NCI-H524 treated with DMSO at 0.1 percent for 48 hours (cell line): Measurements from ENCODE around the gene GAMT.

Experiments used
- DNase-seq: peaks from one replicate; lab custom pipeline; 2025; lab: John Stamatoyannopoulos, UW

The GAMT gene

DNA sequence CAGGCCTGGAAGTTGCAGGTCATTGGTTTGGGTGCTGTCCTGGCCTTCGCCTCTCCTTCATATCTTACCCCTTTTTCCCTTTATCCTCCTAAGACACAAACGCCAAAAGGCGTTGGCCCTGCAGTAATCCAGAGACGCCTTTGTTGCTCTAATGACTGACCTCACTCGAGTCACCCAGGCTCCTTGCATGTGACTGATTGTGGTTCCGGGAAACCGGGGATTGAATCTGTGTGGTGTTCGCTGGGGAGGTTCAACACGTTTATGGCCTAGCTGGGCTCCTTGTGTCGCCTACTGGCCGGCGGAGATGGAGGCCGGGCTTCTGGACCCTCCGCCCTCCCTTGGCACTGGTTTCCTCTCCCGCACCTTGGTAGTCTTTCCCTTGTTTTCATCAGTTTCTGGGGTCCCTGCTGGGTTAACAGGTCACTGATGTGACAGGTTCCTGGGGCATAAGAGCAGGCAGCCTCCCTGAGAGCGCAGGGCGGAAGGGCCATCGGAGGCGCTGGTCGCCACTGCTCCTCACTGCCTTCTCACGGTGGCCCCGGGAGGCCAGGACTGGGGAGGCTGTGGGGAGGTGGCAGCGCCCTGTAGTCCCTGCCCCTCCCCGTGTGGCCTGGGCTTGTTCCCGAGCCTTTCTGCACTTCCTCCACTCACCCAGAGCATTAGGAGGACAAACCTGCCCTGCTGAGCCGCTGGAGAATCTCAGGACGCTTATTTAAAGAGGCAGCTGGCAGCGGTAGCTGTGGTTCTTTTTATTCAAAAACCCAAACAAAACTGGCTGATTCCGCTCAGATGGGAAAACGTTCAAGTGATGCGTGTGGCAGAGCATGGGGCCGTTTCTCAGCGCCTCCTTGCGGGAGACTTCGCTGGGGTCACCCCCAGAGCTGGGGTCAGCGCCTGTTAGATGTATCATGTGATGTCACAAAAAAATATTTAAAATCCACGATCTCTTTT, 35.7 kb downstream of the GAMT start:
- DNase-seq: no peak

DNA sequence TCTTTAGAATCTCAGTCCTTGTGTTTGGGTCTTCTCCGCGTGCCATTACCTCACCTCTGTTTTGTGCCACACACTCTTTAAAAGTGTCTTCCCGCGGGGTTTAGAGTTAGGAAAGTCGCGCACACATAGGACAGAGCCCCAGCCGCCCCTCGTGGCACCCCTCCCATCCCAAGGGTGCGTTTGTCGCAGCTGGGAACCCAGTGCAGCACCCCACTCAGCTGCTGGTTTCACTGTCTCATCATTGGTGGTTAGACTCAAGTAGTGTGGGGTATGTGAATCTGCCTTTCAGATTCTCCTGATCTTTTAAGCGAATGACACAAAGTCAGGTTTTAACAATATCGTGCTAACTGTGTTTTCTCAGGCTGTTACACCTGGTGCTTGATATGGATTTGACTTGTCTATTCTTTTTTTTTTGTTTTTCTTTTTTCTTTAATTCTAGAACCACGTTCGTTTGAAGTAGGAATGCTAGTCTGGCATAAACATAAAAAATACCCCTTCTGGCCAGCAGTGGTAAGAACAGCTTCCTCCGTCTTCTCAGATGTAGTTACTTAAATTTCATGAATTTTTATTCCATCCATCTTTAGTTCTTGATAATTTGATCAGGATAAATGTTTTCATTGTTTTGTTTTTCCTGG, 37.2 kb downstream of the GAMT start:
- DNase-seq: no peak

DNA sequence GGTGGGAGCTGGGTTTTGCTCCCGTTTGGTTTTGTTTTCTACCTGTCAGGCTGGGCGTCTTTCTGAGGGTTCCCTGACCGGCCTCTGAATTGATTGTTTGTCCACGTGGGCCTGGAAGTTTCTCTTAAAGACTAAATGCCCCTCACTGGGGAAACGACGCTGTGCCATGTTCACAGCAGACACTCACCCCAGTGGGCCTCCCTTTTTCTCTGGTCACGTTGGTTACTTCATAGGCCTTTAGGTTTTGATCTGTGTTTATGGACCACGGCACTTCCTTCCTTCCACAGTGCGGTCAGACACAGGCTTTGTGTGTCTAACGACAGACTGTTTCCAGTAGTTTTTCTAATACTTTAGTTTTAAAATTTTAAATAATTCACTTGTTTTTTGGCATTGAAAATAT, 37.7 kb downstream of the GAMT start:
- no peak for DNase-seq

DNA sequence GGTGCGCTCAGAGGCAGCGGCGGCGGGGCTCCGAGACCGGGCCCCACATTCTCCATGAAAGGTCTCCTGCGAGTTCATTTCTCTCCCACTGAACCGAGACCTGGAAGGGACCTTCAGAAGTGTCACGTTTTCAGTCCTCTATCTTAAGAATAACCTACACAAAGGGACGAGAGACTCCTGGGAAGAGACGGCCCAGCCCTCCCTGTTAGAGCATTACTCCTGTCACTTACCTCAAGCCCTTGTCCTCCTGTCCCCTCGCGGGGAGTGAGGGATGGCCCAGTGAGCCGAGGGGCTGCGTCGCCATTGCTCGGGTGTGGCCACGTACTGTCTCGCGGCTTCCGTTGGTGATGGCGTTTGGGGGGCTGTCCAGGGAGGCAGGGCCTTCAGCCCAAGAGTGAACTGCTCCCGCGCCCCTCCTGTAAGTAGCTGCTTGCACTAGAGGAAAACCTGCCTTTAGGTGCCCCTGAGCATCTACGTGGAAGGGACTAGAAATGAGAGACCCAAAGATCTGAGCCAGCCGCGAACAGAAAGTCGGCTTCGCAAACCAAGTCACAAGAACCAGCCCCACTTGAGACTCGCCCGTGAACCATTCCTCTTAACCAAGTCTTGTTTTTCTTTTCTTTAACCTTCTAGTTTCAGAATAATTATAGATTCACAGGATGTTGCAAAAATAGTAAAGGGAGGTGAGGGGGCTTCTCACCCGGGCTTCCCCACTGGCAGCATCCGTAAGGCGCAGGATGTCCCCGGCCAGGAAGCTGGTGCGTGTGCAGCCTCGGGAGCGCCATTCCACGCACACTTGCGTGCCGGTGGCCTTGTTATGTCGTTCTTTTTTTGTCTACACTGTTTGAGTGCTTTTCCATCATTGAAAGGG, 38.7 kb downstream of the GAMT start:
- no peak for DNase-seq

DNA sequence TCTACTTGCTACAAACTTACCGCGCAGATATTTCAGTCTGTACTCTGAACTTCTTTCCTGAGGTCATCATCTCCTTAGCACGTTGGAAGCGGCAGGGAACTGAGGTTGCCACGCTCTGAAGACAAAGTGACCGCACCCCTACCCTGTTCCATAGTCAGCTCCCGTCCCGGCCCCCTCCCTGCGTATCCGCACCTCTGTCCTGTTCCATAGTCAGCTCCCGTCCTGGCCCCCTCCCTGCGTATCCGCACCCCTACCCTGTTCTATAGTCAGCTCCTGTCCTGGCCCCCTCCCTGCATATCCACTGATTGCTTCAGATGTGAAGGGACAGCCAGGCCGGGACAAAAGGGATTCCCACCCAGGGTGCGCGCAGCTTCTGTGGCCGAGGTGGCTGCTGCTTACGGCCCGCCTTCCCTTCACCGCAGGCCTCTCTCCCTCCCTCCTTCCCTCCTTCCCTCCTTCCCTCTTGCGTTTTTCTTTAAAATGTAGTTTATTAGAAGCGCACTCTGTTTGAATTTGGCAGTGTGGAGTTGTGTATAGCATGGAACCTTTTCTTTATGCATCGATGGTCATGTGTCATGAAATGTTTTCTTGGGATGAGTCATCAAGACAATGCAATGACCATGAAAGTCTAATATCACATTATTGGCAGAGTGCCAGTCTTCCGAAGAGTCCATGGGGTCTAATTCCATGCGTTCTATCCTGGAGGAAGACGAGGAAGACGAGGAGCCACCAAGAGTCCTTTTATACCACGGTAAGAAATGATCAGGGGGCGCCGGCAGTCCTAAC, 39.5 kb downstream of the GAMT start:
- no peak for DNase-seq

DNA sequence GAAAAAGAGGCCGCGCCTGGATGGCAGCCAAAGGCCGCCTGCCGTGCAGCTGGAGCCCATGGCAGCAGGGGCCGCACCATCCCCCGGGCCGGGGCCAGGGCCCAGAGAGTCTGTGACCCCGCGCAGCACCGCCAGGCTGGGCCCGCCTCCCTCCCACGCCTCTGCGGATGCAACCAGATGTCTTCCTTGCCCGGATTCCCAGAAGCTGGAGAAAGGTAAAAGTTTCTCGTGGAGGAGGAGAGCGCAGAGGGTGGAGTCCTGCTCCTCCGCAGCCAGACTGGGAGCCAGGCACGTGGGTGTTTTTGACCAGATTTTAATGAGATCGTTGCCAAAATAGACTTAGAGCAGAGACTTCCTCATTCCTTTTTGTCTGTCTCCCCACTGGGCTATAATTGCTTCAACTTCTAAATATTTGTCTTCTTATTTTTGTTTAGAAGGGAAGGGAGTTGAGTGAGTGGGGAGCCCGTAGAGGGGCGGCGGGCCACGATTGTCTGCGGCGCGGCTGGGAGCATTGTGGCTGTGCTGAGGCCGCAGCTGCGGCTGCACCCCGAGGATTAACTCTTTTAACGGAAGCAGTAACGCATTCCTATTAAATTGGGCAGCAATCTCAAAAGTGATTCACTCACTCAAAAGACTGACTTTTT, 40.4 kb downstream of the GAMT start:
- DNase-seq: no peak

DNA sequence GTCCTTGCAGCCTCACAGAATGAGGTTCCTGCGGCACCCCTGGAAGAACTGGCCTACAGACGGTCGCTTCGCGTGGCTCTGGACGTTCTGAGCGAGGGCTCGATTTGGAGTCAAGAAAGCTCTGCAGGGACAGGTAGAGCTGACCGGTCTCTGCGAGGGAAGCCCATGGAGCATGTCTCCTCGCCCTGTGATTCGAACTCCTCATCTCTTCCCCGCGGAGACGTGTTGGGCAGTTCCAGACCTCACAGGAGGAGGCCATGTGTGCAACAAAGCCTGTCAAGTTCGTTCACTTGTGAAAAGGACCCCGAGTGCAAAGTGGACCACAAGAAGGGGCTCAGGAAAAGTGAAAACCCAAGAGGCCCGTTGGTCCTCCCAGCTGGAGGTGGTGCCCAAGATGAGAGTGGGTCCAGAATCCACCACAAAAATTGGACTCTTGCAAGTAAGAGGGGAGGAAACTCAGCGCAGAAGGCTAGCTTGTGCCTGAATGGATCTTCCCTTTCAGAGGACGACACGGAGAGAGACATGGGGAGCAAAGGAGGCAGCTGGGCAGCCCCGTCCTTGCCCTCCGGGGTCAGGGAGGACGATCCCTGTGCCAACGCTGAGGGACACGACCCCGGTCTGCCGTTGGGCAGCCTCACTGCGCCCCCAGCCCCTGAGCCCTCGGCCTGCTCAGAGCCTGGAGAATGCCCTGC, 41.1 kb downstream of the GAMT start:
- no peak for DNase-seq

DNA sequence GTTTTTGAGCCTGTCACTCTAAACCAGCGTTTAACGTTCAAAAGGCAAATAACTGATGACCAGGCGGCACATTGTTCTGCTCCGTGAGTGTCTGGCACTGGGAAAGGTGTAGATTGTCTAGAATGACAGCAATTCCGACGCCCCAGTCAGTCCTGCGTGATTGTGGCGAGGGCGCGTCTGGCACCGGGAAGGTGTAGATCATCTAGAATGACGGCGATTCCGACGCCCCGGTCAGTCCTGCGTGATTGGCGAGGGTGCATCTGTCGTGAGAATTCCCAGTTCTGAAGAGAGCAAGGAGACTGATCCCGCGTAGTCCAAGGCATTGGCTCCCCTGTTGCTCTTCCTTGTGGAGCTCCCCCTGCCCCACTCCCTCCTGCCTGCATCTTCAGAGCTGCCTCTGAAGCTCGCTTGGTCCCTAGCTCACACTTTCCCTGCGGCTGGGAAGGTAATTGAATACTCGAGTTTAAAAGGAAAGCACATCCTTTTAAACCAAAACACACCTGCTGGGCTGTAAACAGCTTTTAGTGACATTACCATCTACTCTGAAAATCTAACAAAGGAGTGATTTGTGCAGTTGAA, 43.7 kb downstream of the GAMT start:
- DNase-seq: no peak

DNA sequence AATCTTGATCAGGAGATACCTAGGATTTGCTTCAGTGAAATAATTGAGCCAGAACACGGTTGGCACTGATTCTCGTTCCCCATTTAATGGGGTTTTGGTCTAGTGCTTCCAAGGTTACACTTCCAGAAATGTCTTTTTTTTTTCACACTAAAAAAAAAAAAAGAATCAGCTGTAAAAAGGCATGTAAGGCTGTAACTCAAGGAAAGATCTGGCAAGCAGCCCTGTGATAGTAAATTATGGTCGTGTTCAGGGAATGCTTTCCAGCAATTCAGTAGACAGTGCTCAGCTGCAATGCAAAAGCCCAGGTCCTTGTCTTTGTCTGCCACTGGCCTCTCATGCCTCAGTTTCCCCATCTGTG, 44.9 kb downstream of the GAMT start:
- no peak for DNase-seq

DNA sequence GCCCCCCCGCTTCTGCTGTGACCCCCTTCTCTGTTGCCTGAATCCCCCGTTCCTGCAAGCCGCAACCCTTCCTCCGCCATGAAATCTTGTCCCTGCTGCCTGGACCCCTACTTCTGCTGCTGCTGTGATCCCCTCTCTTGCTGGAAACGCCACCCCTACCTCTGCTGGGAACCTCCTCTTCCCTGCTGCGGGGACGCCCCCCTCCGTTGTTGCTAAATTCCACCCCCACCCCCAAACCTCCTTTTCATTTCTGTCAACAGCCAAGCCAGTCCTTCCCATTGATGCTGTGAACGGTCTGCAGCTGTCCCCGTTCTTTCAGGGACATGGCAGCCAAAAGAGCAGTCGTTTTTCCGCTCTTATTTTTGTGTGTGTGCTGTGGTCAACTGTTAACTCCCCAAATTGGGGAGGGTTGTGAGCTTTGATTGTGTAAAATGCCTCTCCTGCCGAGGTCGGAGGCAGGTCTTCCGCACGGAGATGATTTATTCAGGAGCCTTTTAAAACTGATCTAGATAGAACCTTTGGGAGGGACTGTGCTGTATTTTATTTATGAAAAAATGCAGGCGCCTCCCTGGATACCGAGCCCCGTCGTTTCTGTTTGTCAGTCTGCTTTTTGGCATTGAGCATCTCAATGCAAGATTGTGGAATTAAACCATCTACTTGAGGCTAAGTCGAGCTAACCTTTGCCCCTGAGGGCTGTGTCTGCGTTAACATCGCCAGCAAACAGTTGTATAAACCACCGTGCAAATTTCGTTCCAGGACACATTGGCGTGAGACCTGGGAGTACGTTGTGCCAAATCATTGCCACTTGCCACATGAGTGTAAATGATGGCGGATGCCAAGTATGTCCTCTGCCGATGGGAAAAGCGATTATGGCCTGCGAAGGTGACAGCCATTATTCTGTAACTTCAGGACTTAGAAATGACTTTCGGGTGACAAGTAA, 45.5 kb downstream of the GAMT start:
- no peak for DNase-seq

DNA sequence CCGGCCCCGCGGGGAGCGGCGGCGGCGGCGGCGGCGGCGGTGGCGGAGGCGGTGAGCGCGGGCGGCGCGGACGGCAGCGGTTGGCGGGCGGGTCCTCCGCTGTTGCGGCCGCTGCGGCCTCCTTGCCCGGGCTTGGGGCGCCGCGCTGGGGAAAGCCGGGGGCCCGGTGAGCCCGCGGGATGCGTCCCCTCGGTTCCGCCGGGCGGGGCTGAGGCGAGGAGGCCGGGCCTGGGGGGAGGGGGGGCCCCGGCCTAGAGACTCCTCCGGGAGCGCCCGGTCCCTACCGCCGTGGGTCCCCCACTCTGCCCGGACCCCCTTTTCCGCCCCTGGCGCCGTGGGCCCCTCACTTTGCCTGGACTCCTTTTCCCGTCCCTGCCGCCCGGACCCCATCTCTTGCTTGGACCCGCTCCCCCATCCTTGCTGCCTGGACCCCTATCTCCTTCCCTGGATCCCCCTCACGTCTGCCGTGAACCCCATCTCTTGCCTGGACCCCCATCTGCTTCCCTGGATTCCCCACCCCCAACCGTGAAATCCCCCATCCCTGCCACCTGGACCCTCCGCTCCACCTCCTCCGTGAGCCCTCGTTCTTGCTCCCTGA, 46.3 kb downstream of the GAMT start:
- no peak for DNase-seq

DNA sequence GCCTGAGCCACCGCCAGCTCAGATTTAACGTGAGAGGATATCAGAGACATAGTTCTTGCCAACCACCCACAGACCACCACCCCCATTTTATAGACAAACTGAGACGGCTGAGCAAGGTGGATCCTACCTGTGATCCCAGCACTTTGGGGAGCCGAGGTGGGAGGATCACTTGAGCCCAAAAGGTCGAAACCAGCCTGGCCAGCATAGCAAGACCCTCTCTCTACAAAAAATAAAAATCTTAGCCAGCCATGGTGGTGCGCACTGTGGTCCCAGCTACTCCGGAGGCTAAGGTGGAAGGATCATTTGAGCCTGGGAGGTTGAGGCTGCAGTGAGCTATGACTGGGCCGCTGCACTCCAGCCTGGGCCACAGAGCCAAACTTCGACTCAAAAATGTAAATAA, 48.2 kb downstream of the GAMT start:
- DNase-seq: no peak

DNA sequence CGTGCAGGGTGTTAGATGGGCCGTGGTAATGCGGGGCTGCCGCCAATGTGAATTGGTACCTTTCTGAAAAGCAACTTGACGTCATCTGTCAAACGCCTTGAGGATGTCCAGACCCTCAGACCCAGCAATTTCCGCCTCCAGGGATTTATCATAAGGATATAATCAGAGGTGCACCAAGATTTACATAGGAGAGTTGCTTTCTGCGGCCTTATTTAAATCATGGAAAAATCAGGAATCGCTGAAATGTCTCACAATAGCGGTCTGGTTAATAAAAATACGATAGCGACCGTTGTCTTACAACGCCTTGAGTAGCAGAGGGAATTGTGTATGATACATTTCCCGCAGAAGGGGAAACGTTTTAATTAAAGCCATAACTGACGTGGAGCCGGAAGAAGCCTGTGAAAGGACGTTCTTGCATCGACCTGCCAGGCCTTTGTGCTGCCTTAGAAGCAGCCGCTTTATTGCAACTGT, 49.9 kb downstream of the GAMT start:
- no peak for DNase-seq

DNA sequence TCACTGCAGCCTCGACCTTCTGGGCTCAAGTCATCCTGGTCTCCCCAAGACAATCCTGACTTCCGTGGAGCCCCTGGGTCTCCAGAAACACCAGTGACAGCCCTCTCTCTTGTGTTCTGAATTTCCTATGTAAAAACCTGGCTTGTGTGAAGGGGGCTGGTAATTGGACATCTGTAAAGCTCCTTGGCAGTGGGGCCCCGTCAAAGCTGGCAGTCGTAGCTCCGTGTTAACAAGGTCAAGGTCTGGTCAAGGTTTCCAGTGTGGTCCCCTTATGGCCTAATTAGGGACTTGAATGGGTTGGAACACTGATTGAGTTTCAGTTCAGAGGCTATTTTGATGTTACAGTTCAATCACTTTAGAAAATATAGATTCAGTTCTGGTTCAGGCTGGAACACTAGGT, 50.5 kb downstream of the GAMT start:
- DNase-seq: no peak

DNA sequence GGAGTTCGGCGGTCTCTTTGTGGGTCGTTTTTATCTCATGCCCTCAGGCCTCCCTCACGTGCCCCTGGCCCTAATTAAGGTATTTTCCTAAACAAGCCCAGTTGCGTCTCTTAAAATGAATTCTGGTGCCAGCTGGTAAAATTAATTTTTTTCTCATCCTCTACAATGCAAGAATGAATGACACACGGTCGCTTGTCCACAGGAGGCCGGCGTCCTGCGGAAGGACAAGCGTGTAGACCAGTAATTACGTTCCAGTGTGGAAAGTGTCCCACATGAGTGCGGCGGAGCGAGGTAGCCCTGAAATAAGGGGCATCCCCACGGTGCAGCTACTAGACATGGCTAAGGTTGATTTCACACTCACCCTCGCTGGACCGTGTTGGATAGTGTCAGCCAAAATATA, 52.1 kb downstream of the GAMT start:
- DNase-seq: no peak
